SK-N-SH treated with all-trans-retinoic acid at 6 μM for 48 hours (cell line): ENCODE results near the gene HSPA8.

Source experiments
- ATAC-seq: fragments of 200-7000 bp; cut with Tn5 transposase; 3 replicates; pipeline ENCODE4 v1.9.1; 2020; ENCODE audit warnings: mild to moderate bottlenecking, moderate library complexity
- ARNTL ChIP-seq: fragments of 450-650 bp; formaldehyde crosslinking; IDR thresholded peaks from 2 replicates; pipeline ENCODE4 v1.5.0; 2020; ENCODE audit warnings: low read depth, mild to moderate bottlenecking, moderate library complexity, borderline replicate concordance
- BACH2 ChIP-seq: fragments of 250-450 bp; sonication (Bioruptor Pico); IDR thresholded peaks from 2 replicates; pipeline ENCODE4 v1.9.0; 2021; ENCODE audit warnings: mild to moderate bottlenecking, borderline replicate concordance
- CREB5 ChIP-seq: fragments of 250-450 bp; sonication (Bioruptor Pico); IDR thresholded peaks from 2 replicates; pipeline ENCODE4 v1.5.1; 2020; ENCODE audit warnings: low read depth, mild to moderate bottlenecking, moderate library complexity
- CSDC2 ChIP-seq: fragments of 250-450 bp; sonication (Bioruptor Pico); IDR thresholded peaks from 2 replicates; pipeline ENCODE4 v1.5.0; 2020; ENCODE audit warnings: mild to moderate bottlenecking, moderate library complexity
- CSRNP3 ChIP-seq: fragments of 250-450 bp; sonication (Bioruptor Pico); IDR thresholded peaks from 2 replicates; pipeline ENCODE4 v1.5.1; 2021; ENCODE audit warnings: mild to moderate bottlenecking, moderate library complexity
- ESRRG ChIP-seq: fragments of 250-450 bp; sonication (Bioruptor Pico); IDR thresholded peaks from 2 replicates; pipeline ENCODE4 v1.6.1; 2021; ENCODE audit warnings: mild to moderate bottlenecking
- GLIS3 ChIP-seq: fragments of 250-450 bp; sonication (Bioruptor Pico); IDR thresholded peaks from 2 replicates; pipeline ENCODE4 v1.5.0; 2020; ENCODE audit warnings: mild to moderate bottlenecking, moderate library complexity
- ISL1 ChIP-seq: fragments of 250-450 bp; sonication (Bioruptor Pico); IDR thresholded peaks from 2 replicates; pipeline ENCODE4 v2.1.2; 2022; ENCODE audit warnings: mild to moderate bottlenecking, moderate library complexity
- OSR1 ChIP-seq: fragments of 250-450 bp; sonication (Bioruptor Pico); IDR thresholded peaks from 2 replicates; pipeline ENCODE4 v1.8.0; 2022; ENCODE audit warnings: moderate library complexity, mild to moderate bottlenecking, inconsistent platforms
- POU6F1 ChIP-seq: fragments of 250-450 bp; sonication (Bioruptor Pico); IDR thresholded peaks from 2 replicates; pipeline ENCODE4 v1.8.0; 2021; ENCODE audit warnings: low read depth, mild to moderate bottlenecking, moderate library complexity, borderline replicate concordance
- RARB ChIP-seq: fragments of 250-450 bp; sonication (Bioruptor Pico); IDR thresholded peaks from 2 replicates; pipeline ENCODE4 v1.8.0; 2021; ENCODE audit warnings: mild to moderate bottlenecking, moderate library complexity
- SNAI2 ChIP-seq: fragments of 250-450 bp; sonication (Bioruptor Pico); IDR thresholded peaks from 2 replicates; pipeline ENCODE4 v1.5.0; 2020; ENCODE audit warnings: mild to moderate bottlenecking, moderate library complexity
- TCF4 ChIP-seq: fragments of 250-450 bp; sonication (Bioruptor Pico); IDR thresholded peaks from 2 replicates; pipeline ENCODE4 v1.8.0; 2021; ENCODE audit warnings: mild to moderate bottlenecking, moderate library complexity, borderline replicate concordance
- TOX ChIP-seq: fragments of 250-450 bp; sonication (Bioruptor Pico); IDR thresholded peaks from 2 replicates; pipeline ENCODE4 v1.8.0; 2021; ENCODE audit warnings: mild to moderate bottlenecking, moderate library complexity, borderline replicate concordance
- TSHZ2 ChIP-seq: fragments of 250-450 bp; sonication (Bioruptor Pico); IDR thresholded peaks from 2 replicates; pipeline ENCODE4 v1.5.0; 2020; ENCODE audit warnings: mild to moderate bottlenecking, moderate library complexity
- ZFP3 ChIP-seq: fragments of 250-450 bp; sonication (Bioruptor Pico); IDR thresholded peaks from 2 replicates; pipeline ENCODE4 v1.5.0; 2020; ENCODE audit warnings: mild to moderate bottlenecking, moderate library complexity
- ZFP30 ChIP-seq: fragments of 450-650 bp; formaldehyde crosslinking; IDR thresholded peaks from 2 replicates; pipeline ENCODE4 v1.5.0; 2022; ENCODE audit warnings: mild to moderate bottlenecking, moderate library complexity
- ZNF565 ChIP-seq: fragments of 450-650 bp; formaldehyde crosslinking; conservative IDR thresholded peaks from 2 replicates; pipeline ENCODE4 v1.5.0; 2020; ENCODE audit warnings: low read depth, mild to moderate bottlenecking, moderate library complexity
- ZNF70 ChIP-seq: fragments of 450-650 bp; formaldehyde crosslinking; IDR thresholded peaks from 2 replicates; pipeline ENCODE4 v1.5.0; 2020; ENCODE audit warnings: mild to moderate bottlenecking, moderate library complexity
- ZNF8 ChIP-seq: fragments of 450-650 bp; formaldehyde crosslinking; IDR thresholded peaks from 2 replicates; pipeline ENCODE4 v1.5.0; 2020; ENCODE audit warnings: mild to moderate bottlenecking, moderate library complexity

HSPA8 gene

GRCh38 chr11:123098990-123099389, 37.1 kb upstream of the HSPA8 start:
- no peak for TF ChIP-seq CSRNP3 (CRISPR knock-in tag)
- TF ChIP-seq ZNF70 = no peak
- TF ChIP-seq TSHZ2 = no peak
- TF ChIP-seq SNAI2 = no peak
- no peak for TF ChIP-seq ESRRG (CRISPR knock-in tag)
- no peak for TF ChIP-seq ZNF565 (CRISPR knock-in tag)
- no peak for TF ChIP-seq ZFP3 (CRISPR knock-in tag)
- TF ChIP-seq POU6F1 = no peak
- no peak for TF ChIP-seq OSR1 (CRISPR knock-in tag)
- TF ChIP-seq BACH2 (CRISPR knock-in tag) = no peak
- no peak for TF ChIP-seq RARB (CRISPR knock-in tag)
- no peak for TF ChIP-seq ZFP30 (CRISPR knock-in tag)
- TF ChIP-seq TOX (CRISPR knock-in tag) = no peak
- no peak for TF ChIP-seq CSDC2
- TF ChIP-seq ISL1 (CRISPR knock-in tag) = no peak
- TF ChIP-seq, all 23 proteins: peak for 0
- no peak for ATAC-seq

GRCh38 chr11:123093739-123094138, 31.8 kb upstream of the HSPA8 start:
- TF ChIP-seq CREB5 (CRISPR knock-in tag) (no peak), ISL1 (CRISPR knock-in tag) (no peak), ESRRG (CRISPR knock-in tag) (no peak), GLIS3 (no peak), OSR1 (CRISPR knock-in tag) (no peak), ARNTL (CRISPR knock-in tag) (no peak), ZNF70 (no peak), RARB (CRISPR knock-in tag) (no peak), ZNF8 (CRISPR knock-in tag) (no peak), TCF4 (CRISPR knock-in tag) (no peak), BACH2 (CRISPR knock-in tag) (no peak), TSHZ2 (no peak), CSDC2 (no peak), TOX (CRISPR knock-in tag) (no peak), POU6F1 (no peak)
- ATAC-seq = no peak
